SK-N-SH (cell line): Measurements from ENCODE around the gene UNC119. TPM values are rescaled to one million over a fixed set of nuclear protein-coding genes. Genes with fewer than 3 reads are reported as not detected.
"Not testable (repeated sequence)": the region's sequence is repeated elsewhere in the genome, so short reads cannot be mapped to it uniquely, and the experiment has no call there.

ENCODE experiments used
- CTCF ChIA-PET: fragments of 300-600, 350-600 bp; formaldehyde crosslinking; extraction: SDS; loops from one replicate; lab custom pipeline; 2021; lab: Yijun Ruan, JAX
- POLR2A ChIA-PET: fragments of 350-600 bp; sonication (Branson Sonifier 250); formaldehyde crosslinking; extraction: SDS; loops from one replicate; lab custom pipeline; 2020; ENCODE audit warnings: antibody characterized with exemption, inconsistent platforms; lab: Yijun Ruan, JAX
- DNase-seq: peaks from one replicate; pipeline ENCODE4 v3.0.0; 2012
- H2AFZ ChIP-seq: fragments of 200-600 bp; sonication (generic); 2 replicates; pipeline ENCODE4 v1.8.1; 2016; ENCODE audit warnings: antibody characterized with exemption, mild to moderate bottlenecking, low read depth
- H3F3A ChIP-seq: fragments of 200-600 bp; sonication (generic); replicated peaks from 2 replicates; pipeline ENCODE3; 2016; ENCODE audit warnings: antibody characterized with exemption, mild to moderate bottlenecking; ENCODE audit not compliant: insufficient read depth
- H3K27ac ChIP-seq, 2 experiments: fragments of 200-500 bp in 1 of 2; fragments of 200-600 bp in 1 of 2; sonication (Bioruptor generic) in 1 of 2; sonication (generic), shearing (Covaris generic) in 1 of 2; 2 replicates each; pipeline versions ENCODE4 v1.5.1 to v1.6.1; 2014 to 2016; ENCODE audit warnings: low read depth in 2 of 2, inconsistent platforms in 1 of 2, low read length in 1 of 2, mild to moderate bottlenecking in 1 of 2, mixed read lengths in 1 of 2
- H3K27me3 ChIP-seq: fragments of 200-600 bp; sonication (generic), shearing (Covaris generic); 2 replicates; pipeline ENCODE4 v1.6.1; 2016; ENCODE audit warnings: mixed run types; ENCODE audit not compliant: insufficient read depth
- H3K36me3 ChIP-seq, 2 experiments: fragments of 200-500 bp in 1 of 2; fragments of 200-600 bp in 1 of 2; sonication (Bioruptor generic) in 1 of 2; sonication (generic) in 1 of 2; replicated peaks in 1 of 2; 2 replicates each; pipeline versions ENCODE3 to v1.5.1; 2014 to 2016; ENCODE audit warnings: low read length in 1 of 2, mild to moderate bottlenecking in 1 of 2; ENCODE audit not compliant: insufficient read depth in 2 of 2, control insufficient read depth in 1 of 2
- H3K4me1 ChIP-seq, 2 experiments: fragments of 200-500 bp in 1 of 2; fragments of 200-600 bp in 1 of 2; sonication (Bioruptor generic) in 1 of 2; sonication (generic), shearing (Covaris generic) in 1 of 2; 2 replicates each; pipeline versions ENCODE4 v1.5.1 to v1.6.1; 2014 to 2016; ENCODE audit warnings: low read depth in 1 of 2, low read length in 1 of 2, mixed run types in 1 of 2; ENCODE audit not compliant: insufficient read depth in 2 of 2, control insufficient read depth in 1 of 2
- H3K4me2 ChIP-seq: fragments of 200-600 bp; sonication (generic), shearing (Covaris generic); 2 replicates; pipeline ENCODE4 v1.6.1; 2017; ENCODE audit warnings: mixed run types
- H3K4me3 ChIP-seq, 2 experiments: fragments of 200-500 bp in 1 of 2; fragments of 200-600 bp in 1 of 2; sonication (Bioruptor generic) in 1 of 2; sonication (generic), shearing (Covaris generic) in 1 of 2; 2 replicates each; pipeline versions ENCODE4 v1.5.1 to v1.8.1; 2014 to 2016; ENCODE audit warnings: low read depth in 2 of 2, inconsistent platforms in 1 of 2, low read length in 1 of 2, mild to moderate bottlenecking in 1 of 2, mixed read lengths in 1 of 2, moderate library complexity in 1 of 2
- H3K79me2 ChIP-seq: fragments of 200-600 bp; sonication (generic); 2 replicates; pipeline ENCODE4 v1.8.1; 2017; ENCODE audit warnings: mild to moderate bottlenecking; ENCODE audit not compliant: insufficient read depth
- H3K9ac ChIP-seq: fragments of 200-600 bp; sonication (generic); 2 replicates; pipeline ENCODE4 v1.6.1; 2017; ENCODE audit warnings: mixed run types
- H3K9me2 ChIP-seq: fragments of 200-600 bp; sonication (generic); 2 replicates; pipeline ENCODE4 v1.6.1; 2017; ENCODE audit warnings: mixed run types
- H3K9me3 ChIP-seq: fragments of 200-600 bp; sonication (generic); 2 replicates; pipeline ENCODE4 v1.6.1; 2017; ENCODE audit warnings: mixed run types, mild to moderate bottlenecking, moderate library complexity
- H4K20me1 ChIP-seq: fragments of 200-600 bp; sonication (generic); 2 replicates; pipeline ENCODE4 v1.6.1; 2017; ENCODE audit warnings: mild to moderate bottlenecking, mixed run types; ENCODE audit not compliant: insufficient read depth
- JUND ChIP-seq: IDR thresholded peaks from 2 replicates; pipeline ENCODE4 v1.4.0; 2012
- MEF2A ChIP-seq: IDR thresholded peaks from 2 replicates; pipeline ENCODE4 v1.4.0; 2012; ENCODE audit warnings: low read depth, borderline replicate concordance
- MXI1 ChIP-seq: IDR thresholded peaks from 2 replicates; pipeline ENCODE4 v1.6.1; 2012; ENCODE audit warnings: mild to moderate bottlenecking, low read depth, low read length, improper control_type of control experiment
- NFIC ChIP-seq: IDR thresholded peaks from 2 replicates; pipeline ENCODE4 v1.4.0; 2012; ENCODE audit warnings: borderline replicate concordance
- WGBS: methylation state at CpG from one replicate; pipeline ENCODE4 v1.1.6; 2017; ENCODE audit warnings: low lambda C conversion rate; 5-methylcytosine and 5-hydroxymethylcytosine counted together
- polyA plus RNA-seq, 3 experiments: library from polyadenylated mRNA; depleted of rRNA; stranded (reverse); fragments of >200 nt; gene quantifications; 2 replicates each; pipeline ENCODE4 v1.2.3, GENCODE V29; 2012

The UNC119 gene
- polyA plus RNA-seq, 1 of the 3 experiments (the other 2 are of a cell fraction), result 89.9 TPM

DNA sequence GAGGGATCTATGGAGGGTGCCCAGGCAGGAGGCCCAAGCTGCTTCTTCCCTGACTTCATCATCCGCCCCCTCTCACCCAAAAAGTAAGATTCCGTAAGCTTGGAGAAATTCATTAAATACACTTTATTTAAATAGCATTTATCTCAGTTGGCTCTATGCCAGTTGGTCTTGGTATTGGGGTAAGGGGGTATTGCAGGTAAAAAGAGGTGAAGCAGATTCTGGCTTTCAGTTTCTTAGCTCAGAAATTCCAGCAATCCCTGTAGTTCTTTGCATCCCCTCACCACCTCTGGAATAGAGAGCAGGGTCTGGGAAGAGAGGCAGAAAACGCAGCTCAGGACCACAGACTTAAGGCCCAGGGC is 25.0 kb upstream of the UNC119 start:
- DNase-seq, result no peak
- ChIA-PET CTCF (interaction anchor here (1.1 to 1.6 kb wide), 4 partner anchors 16 to 36 kb away, joined by 3 to 5 read pairs (median 4); no protein-coding TSS in a partner anchor), POLR2A (interaction anchor here (1.1 kb wide), 1 partner anchor 13 kb away, joined by 3 read pairs; no protein-coding TSS in a partner anchor)
- Histone ChIP-seq H3K9me3 (no peaks in the 10 kb centered on the region), H3K36me3 (peaks cover 15 to 46% of the 10 kb centered on the region in 2 experiments), H3K9ac (no peak overlapping the region), H3K27me3 (no peaks in the 10 kb centered on the region)
- 0 out of 2 replicates have a peak, but pooled peaks have one; percentile 6 for TF ChIP-seq NFIC
- no peak for TF ChIP-seq JUND
- TF ChIP-seq, all 33 proteins: peak for 1
- peaks cover 0 to 31% of the 10 kb centered on the region in 2 experiments; a peak in 2 of 4 replicates for H3K4me1 ChIP-seq
- no peaks in the 10 kb centered on the region for H3K9me2 ChIP-seq
- H3K27ac ChIP-seq, result peak overlapping the region in 1 of 2 experiments; percentile 77; a peak in 2 of 4 replicates
- H3F3A ChIP-seq, result peaks cover 19% of the 10 kb centered on the region
- H2AFZ ChIP-seq, result no peak overlapping the region
- H3K4me2 ChIP-seq, result no peak overlapping the region
- H3K4me3 ChIP-seq, result no peak overlapping the region
- no peaks in the 10 kb centered on the region for H3K79me2 ChIP-seq
- WGBS, result 100% methylated on average over 3 of the region's 3 CpGs
- no peaks in the 10 kb centered on the region for H4K20me1 ChIP-seq

DNA sequence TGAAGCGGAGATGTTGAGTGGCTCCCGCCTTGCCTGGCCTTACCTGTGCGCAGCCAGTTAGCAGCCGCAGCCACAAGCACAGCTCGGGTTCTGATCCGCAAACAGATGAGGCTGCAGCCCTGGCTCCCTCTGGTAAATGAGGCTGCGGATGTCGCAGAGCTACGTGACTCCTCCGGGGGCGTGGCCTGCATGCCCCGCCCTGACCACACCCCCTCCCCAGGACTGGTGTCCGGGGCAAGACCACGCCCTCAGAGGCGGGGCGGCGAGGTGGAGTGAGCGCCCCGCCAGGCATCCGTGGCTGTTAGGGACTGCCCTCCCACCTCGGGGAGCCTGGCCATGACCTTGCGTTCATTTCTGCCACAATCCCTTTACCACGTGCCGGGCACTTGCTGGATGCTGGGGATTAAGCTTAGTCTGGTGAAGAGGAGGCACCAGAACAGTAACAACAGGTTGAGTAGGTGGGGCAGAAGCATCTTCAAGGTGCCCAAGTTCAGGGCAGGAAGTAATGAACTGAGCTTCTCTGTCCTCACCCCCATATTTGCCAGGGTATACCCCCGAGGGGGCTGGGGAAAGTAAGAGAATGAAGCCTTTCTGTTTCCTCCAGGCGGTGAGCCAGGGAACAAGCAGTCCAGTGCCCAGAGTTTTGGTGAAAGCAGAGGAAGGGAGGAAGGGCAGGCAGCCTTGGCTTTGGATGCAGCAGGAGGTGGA is 24.5 kb upstream of the UNC119 start, which contains the start of gene ALDOC:
ALDOC (minus strand) TSS at position 138 of the 708 bp plus-strand sequence. CDS start 1,363 bp downstream, outside the sequence.
- H3K9ac ChIP-seq, result no peak within 1 kb of the TSS

DNA sequence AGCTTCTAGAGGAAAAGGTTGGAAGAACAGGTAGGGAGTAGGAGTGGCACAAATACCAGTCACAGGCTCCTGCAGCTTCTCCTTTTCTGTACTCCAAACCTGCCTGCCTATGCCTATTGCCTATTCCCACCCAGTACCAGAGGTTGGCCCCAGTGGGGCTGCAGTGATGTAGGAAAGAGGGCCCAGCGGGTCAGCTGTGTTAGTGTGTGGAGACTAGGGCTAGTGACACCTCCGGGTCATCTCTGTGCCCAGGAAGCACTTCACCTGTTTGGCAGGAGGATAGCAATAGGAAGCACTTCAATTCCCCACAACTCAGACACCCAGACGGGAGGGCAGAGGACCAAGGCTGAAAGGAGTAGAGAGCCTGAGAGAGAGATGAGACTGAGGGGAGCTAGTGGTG is 23.6 kb upstream of the UNC119 start:
- POLR2A ChIA-PET, H3K4me2 ChIP-seq, H4K20me1 ChIP-seq, H2AFZ ChIP-seq, H3K9me3 ChIP-seq, H3K9me2 ChIP-seq, DNase-seq, H3K27me3 ChIP-seq, H3K79me2 ChIP-seq, H3K9ac ChIP-seq: not testable (repeated sequence)
- Histone ChIP-seq H3K27ac (peak overlapping the region in 1 of 2 experiments; percentile 67; a peak in 2 of 4 replicates), H3K36me3 (peaks cover 12 to 38% of the 10 kb centered on the region in 2 experiments), H3F3A (peaks cover 19% of the 10 kb centered on the region), H3K4me1 (peaks cover 0 to 36% of the 10 kb centered on the region in 2 experiments; a peak in 3 of 4 replicates), H3K4me3 (peak overlapping the region in 1 of 2 experiments; percentile 6; a peak in 1 of 4 replicates)
- WGBS, result 79% methylated on average over 3 of the region's 3 CpGs
- CTCF ChIA-PET, result interaction anchor here (0.7 to 1.7 kb wide), 9 partner anchors 10 to 175 kb away, joined by 3 to 19 read pairs (median 3); no protein-coding TSS in a partner anchor

More for the DNA sequence above, 24.5 kb upstream of the UNC119 start, which contains the start of gene ALDOC:
- POLR2A ChIA-PET, result interaction anchor here (1.1 kb wide), 1 partner anchor 13 kb away, joined by 3 read pairs; no protein-coding TSS in a partner anchor
- peak; percentile 97 for DNase-seq
- no peak within 1 kb of the TSS for H3K4me2 ChIP-seq
- no peaks in the 10 kb centered on the region for H3K79me2 ChIP-seq
- H3K4me3 ChIP-seq, result peak within 1 kb of the TSS in 1 of 2 experiments; percentile 24; a peak in 1 of 4 replicates
- no peak within 1 kb of the TSS for H2AFZ ChIP-seq
- H3K27me3 ChIP-seq, result no peaks in the 10 kb centered on the region
- H3F3A ChIP-seq, result peaks cover 19% of the 10 kb centered on the region
- H3K9me3 ChIP-seq, result no peaks in the 10 kb centered on the region
- peaks cover 12 to 41% of the 10 kb centered on the region in 2 experiments for H3K36me3 ChIP-seq
- CTCF ChIA-PET, result interaction anchor here (1.1 to 1.4 kb wide), 3 partner anchors 16 to 36 kb away, joined by 3 to 5 read pairs (median 4); no protein-coding TSS in a partner anchor
- peaks cover 0 to 36% of the 10 kb centered on the region in 2 experiments; a peak in 3 of 4 replicates for H3K4me1 ChIP-seq
- WGBS, result 41% methylated on average over 10 of the region's 26 CpGs
- no peaks in the 10 kb centered on the region for H3K9me2 ChIP-seq
- H3K27ac ChIP-seq, result peak within 1 kb of the TSS in 1 of 2 experiments; percentile 77; a peak in 2 of 4 replicates
- H4K20me1 ChIP-seq, result no peaks in the 10 kb centered on the region
- TF ChIP-seq MEF2A (no peak), MXI1 (peak; percentile 64)
